PC-9 (cell line): ENCODE measurements around the gene CUL9.

Source experiments
- CTCF ChIP-seq: fragments of 200-600 bp; sonication (generic); conservative IDR thresholded peaks from 2 replicates; pipeline ENCODE4 v1.6.1; 2017; ENCODE audit warnings: mixed run types, antibody characterized with exemption, mild to moderate bottlenecking, moderate library complexity
- EZH2 ChIP-seq: fragments of 200-600 bp; sonication (generic); IDR thresholded peaks from 2 replicates; pipeline ENCODE4 v1.8.0; 2017; ENCODE audit warnings: antibody characterized with exemption, low read depth

DNA sequence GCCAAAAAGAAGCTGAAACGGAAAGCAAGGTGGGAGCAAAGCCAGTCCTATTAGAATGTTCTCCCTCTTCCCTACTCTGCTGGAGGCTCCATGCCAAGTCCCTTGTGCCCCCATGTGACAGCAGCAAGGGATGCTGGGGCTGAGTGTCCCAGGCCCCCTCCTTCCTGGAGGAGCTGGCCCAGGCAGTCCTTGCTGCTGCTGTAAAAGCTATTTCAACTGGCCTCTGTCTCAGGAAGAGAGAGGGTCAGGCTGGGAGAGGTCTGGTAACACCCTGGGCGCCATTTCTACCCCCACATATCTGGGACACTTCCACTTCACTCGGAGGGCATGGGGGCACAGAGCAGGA lies 86.3 kb downstream of the CUL9 start:
- TF ChIP-seq CTCF (no peak), EZH2 (no peak)
